Smooth muscle cell (in vitro differentiated cells): ENCODE measurements around the gene KAZN. TPM values are rescaled to one million over a fixed set of nuclear protein-coding genes. Genes with fewer than 3 reads are reported as not detected.

Experiments used
- DNase-seq: peaks from one replicate; lab custom pipeline; 2025; ENCODE audit not compliant: unreplicated experiment; lab: John Stamatoyannopoulos, UW
- H2AFZ ChIP-seq: fragments of 200-600 bp; sonication (generic); 2 replicates; pipeline ENCODE4 v1.6.0; 2016; ENCODE audit warnings: antibody characterized with exemption, low read depth, mild to moderate bottlenecking
- H3F3A ChIP-seq: fragments of 200-600 bp; sonication (generic); 2 replicates; pipeline ENCODE4 v1.6.0; 2017; ENCODE audit warnings: antibody characterized with exemption, low read depth
- H3K27ac ChIP-seq: fragments of 200-600 bp; sonication (generic); 2 replicates; pipeline ENCODE4 v1.5.1; 2016; ENCODE audit warnings: low read depth, mild to moderate bottlenecking
- H3K27me3 ChIP-seq: fragments of 200-600 bp; sonication (generic); 2 replicates; pipeline ENCODE4 v1.6.1; 2016; ENCODE audit warnings: low read depth, mild to moderate bottlenecking
- H3K36me3 ChIP-seq: fragments of 200-600 bp; sonication (generic); 2 replicates; pipeline ENCODE4 v1.5.1; 2016; ENCODE audit warnings: low read depth
- H3K4me1 ChIP-seq: fragments of 200-600 bp; sonication (generic); 2 replicates; pipeline ENCODE4 v1.5.1; 2016; ENCODE audit warnings: low read depth
- H3K4me2 ChIP-seq: fragments of 200-600 bp; sonication (generic); 2 replicates; pipeline ENCODE4 v1.6.0; 2016; ENCODE audit warnings: mild to moderate bottlenecking
- H3K4me3 ChIP-seq: fragments of 200-600 bp; sonication (generic); 2 replicates; pipeline ENCODE4 v1.5.1; 2016; ENCODE audit warnings: mild to moderate bottlenecking
- H3K79me2 ChIP-seq: fragments of 200-600 bp; sonication (generic); 2 replicates; pipeline ENCODE4 v1.6.0; 2016; ENCODE audit warnings: low read depth, mild to moderate bottlenecking
- H3K9ac ChIP-seq: fragments of 200-600 bp; sonication (generic); 2 replicates; pipeline ENCODE4 v1.6.0; 2016; ENCODE audit warnings: low read depth
- H3K9me3 ChIP-seq: fragments of 200-600 bp; sonication (generic); replicated peaks from 2 replicates; pipeline ENCODE4 v1.5.1; 2016; ENCODE audit warnings: low read depth
- H4K20me1 ChIP-seq: fragments of 200-600 bp; sonication (generic); 2 replicates; pipeline ENCODE4 v1.6.0; 2016; ENCODE audit warnings: low read depth
- WGBS: methylation state at CpG from one replicate; pipeline ENCODE4 v1.1.7; 2016; ENCODE audit warnings: low lambda C conversion rate; 5-methylcytosine and 5-hydroxymethylcytosine counted together
- polyA plus RNA-seq: library from polyadenylated mRNA; unstranded; fragments of >200 nt; fragmentation: Nextera tagmentation; extraction: Ambion mirVana; gene quantifications from 2 replicates; pipeline ENCODE4 v1.2.1, GENCODE V29; 2016
- total RNA-seq: library from RNA; depleted of rRNA; stranded (reverse); fragments of >200 nt; gene quantifications from 2 replicates; pipeline ENCODE4 v1.2.3, GENCODE V29; 2014
- TF ChIP-seq, protein P1 (sequence below): fragments of 200-600 bp; sonication (generic); IDR thresholded peaks from 2 replicates; pipeline ENCODE4 v1.5.1; 2017; ENCODE audit warnings: borderline replicate concordance, mild to moderate bottlenecking, antibody characterized with exemption; ENCODE audit not compliant: insufficient read depth, poor library complexity, severe bottlenecking

The KAZN gene
- total and polyA plus RNA-seq, 2 experiments from 2014 or later = 6.3 to 8.2 TPM

DNA sequence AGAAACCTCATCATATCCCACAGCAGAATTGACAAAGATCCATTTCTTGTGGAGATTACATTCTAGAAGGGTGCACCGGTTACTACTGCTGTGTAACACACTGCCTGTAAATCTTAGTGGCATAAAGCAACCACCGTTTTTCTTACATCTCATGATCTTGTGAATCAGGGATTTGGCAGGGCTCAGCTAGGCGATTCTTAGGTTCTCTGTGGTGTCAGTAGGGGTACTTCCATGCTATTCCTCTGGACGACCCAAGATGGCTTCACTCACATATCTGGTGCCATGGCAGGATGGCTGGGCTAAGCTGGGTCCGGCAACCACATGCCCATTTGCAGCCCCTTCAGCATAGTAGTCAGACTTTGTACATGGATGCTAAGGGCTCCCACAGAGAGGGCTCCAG, 375.3 kb downstream of the KAZN start:
- Histone ChIP-seq H3K9ac (no peak overlapping the region), H3K36me3 (no peaks in the 10 kb centered on the region), H3K79me2 (no peaks in the 10 kb centered on the region), H3K4me3 (no peak overlapping the region), H3K4me1 (peaks cover 9% of the 10 kb centered on the region), H2AFZ (no peak overlapping the region), H3K9me3 (no peaks in the 10 kb centered on the region), H3K27ac (no peak overlapping the region), H4K20me1 (no peaks in the 10 kb centered on the region), H3K27me3 (no peaks in the 10 kb centered on the region), H3F3A (peaks cover 7% of the 10 kb centered on the region), H3K4me2 (no peak overlapping the region)
- TF ChIP-seq, protein P1, sequence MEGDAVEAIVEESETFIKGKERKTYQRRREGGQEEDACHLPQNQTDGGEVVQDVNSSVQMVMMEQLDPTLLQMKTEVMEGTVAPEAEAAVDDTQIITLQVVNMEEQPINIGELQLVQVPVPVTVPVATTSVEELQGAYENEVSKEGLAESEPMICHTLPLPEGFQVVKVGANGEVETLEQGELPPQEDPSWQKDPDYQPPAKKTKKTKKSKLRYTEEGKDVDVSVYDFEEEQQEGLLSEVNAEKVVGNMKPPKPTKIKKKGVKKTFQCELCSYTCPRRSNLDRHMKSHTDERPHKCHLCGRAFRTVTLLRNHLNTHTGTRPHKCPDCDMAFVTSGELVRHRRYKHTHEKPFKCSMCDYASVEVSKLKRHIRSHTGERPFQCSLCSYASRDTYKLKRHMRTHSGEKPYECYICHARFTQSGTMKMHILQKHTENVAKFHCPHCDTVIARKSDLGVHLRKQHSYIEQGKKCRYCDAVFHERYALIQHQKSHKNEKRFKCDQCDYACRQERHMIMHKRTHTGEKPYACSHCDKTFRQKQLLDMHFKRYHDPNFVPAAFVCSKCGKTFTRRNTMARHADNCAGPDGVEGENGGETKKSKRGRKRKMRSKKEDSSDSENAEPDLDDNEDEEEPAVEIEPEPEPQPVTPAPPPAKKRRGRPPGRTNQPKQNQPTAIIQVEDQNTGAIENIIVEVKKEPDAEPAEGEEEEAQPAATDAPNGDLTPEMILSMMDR = no peak
- WGBS = 77% methylated on average over 5 of the region's 5 CpGs
- no peak for DNase-seq

DNA sequence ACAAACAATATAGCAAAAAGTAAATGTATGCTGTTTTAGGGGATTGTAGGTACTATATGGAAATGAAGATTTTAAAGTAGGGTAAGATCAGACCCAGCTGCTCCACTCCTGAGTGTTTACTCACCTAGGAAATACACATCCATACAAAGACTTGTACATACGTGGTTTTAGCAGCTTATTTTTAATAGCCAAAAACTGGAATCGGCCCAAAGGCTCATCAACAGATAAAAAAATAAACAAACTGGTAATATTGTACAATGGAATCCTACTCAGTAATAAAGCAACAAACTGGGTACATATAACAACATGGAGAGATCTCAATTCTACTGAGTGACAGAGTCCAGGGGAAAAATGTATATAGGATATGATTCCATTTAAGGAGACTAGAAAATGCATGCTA, 375.9 kb downstream of the KAZN start:
- Histone ChIP-seq H3K9me3 (no peaks in the 10 kb centered on the region), H3K27ac (no peak overlapping the region), H4K20me1 (no peaks in the 10 kb centered on the region), H3K36me3 (no peaks in the 10 kb centered on the region), H2AFZ (no peak overlapping the region), H3F3A (peaks cover 1% of the 10 kb centered on the region), H3K4me1 (peaks cover 4% of the 10 kb centered on the region), H3K79me2 (no peaks in the 10 kb centered on the region), H3K9ac (no peak overlapping the region), H3K4me2 (no peak overlapping the region), H3K4me3 (no peak overlapping the region), H3K27me3 (no peaks in the 10 kb centered on the region)
- TF ChIP-seq, protein P1 = no peak
- DNase-seq = no peak
- WGBS = 89% methylated on average over 2 of the region's 2 CpGs

DNA sequence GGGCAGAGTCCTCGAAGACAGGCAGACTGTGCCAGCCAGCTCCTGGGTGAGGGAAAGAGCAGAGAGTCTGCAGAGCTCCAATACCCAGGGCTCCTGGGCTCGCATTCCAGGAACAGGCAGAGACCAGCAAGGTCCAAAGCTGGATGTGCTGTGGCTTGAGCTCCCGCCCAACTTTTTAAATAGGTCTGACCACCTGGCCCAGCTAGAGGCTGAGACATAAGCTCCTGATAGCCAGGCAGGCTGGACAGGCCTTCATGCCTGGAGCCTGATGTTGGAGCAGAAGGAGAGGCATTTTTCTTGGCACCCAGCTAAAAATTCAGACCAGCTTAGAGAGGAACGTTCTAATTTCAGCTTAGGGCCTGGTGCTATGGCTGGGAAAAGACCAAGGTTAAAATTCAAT, 376.6 kb downstream of the KAZN start:
- no peaks in the 10 kb centered on the region for H3K9me3 ChIP-seq
- TF ChIP-seq, protein P1 = no peak
- H3K4me3 ChIP-seq = no peak overlapping the region
- WGBS = 97% methylated on average over 4 of the region's 4 CpGs
- no peak for DNase-seq
- no peaks in the 10 kb centered on the region for H4K20me1 ChIP-seq
- no peak overlapping the region for H3K27ac ChIP-seq
- H3K4me2 ChIP-seq = no peak overlapping the region
- no peaks in the 10 kb centered on the region for H3F3A ChIP-seq
- H2AFZ ChIP-seq = no peak overlapping the region
- no peaks in the 10 kb centered on the region for H3K27me3 ChIP-seq
- H3K79me2 ChIP-seq = no peaks in the 10 kb centered on the region
- peaks cover 3% of the 10 kb centered on the region for H3K4me1 ChIP-seq
- H3K9ac ChIP-seq = no peak overlapping the region
- no peaks in the 10 kb centered on the region for H3K36me3 ChIP-seq

DNA sequence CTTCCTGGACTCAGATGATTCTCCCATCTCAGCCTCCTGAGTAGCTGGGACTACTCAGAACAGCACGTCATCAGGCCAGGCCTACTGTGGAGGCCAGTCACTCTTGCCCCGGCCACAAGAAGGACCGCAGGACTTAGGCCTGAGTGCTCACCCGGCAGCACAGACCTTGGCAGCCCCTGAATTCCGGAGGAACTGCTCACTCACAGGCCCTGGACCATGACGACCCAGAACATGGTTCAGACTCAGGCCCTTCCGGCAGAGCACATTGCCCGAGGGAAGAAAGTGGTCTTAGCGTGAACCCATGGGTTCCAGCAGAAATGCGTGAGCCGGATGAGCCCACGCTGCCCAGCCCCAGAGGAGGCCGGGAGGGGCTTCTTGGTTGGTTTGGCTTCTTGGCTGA, 377.8 kb downstream of the KAZN start:
- WGBS = 87% methylated on average over 13 of the region's 13 CpGs
- TF ChIP-seq, protein P1 = no peak
- Histone ChIP-seq H3K27ac (no peak overlapping the region), H3K4me1 (peaks cover 7% of the 10 kb centered on the region), H2AFZ (no peak overlapping the region), H3K4me3 (no peak overlapping the region), H4K20me1 (peaks cover 4% of the 10 kb centered on the region), H3K27me3 (no peaks in the 10 kb centered on the region), H3K9ac (no peak overlapping the region), H3K79me2 (no peaks in the 10 kb centered on the region), H3F3A (no peaks in the 10 kb centered on the region), H3K9me3 (no peaks in the 10 kb centered on the region), H3K4me2 (no peak overlapping the region), H3K36me3 (no peaks in the 10 kb centered on the region)
- no peak for DNase-seq
